IMR-90 (cell line): ENCODE results near the gene SLC37A3. TPM values are rescaled to one million over a fixed set of nuclear protein-coding genes. Genes with fewer than 3 reads are reported as not detected.

Source experiments
- ATAC-seq: fragments of 200-7000 bp; cut with Tn5 transposase; 2 replicates; pipeline ENCODE4 v1.9.1; 2020; ENCODE audit warnings: low read depth, mild to moderate bottlenecking, moderate library complexity
- BruUV-seq: library from RNA; stranded (reverse); fragments of 400-500 nt; replicated peaks from 2 replicates; lab custom pipeline; 2021; lab: Mats Ljungman, UMichigan
- CTCF ChIA-PET: fragments of 300-600 bp; formaldehyde crosslinking; extraction: SDS; loops from one replicate; lab custom pipeline; 2021; ENCODE audit warnings: antibody characterized with exemption; lab: Yijun Ruan, JAX
- POLR2A ChIA-PET: fragments of 300-600 bp; sonication (Branson Sonifier 250); formaldehyde crosslinking; loops from one replicate; lab custom pipeline; 2022; ENCODE audit warnings: antibody characterized with exemption; ENCODE audit not compliant: unreplicated experiment; lab: Charles Lee
- DNase-seq: peaks from one replicate; pipeline ENCODE4 v3.0.0; 2013
- H2AFZ ChIP-seq: replicated peaks from 2 replicates; pipeline ENCODE3; 2013; ENCODE audit warnings: low read length, mild to moderate bottlenecking; ENCODE audit not compliant: poor library complexity
- H2AK5ac ChIP-seq: 2 replicates; pipeline ENCODE4 v1.6.1; 2013; ENCODE audit warnings: low read depth, low read length, inconsistent platforms
- H2AK9ac ChIP-seq: replicated peaks from 2 replicates; pipeline ENCODE3; 2013; ENCODE audit warnings: mild to moderate bottlenecking, low read depth, low read length, moderate library complexity; ENCODE audit not compliant: poor library complexity
- H2BK120ac ChIP-seq: 2 replicates; pipeline ENCODE4 v1.6.1; 2013; ENCODE audit warnings: low read depth, low read length, inconsistent platforms
- H2BK15ac ChIP-seq: 3 replicates; pipeline ENCODE4 v1.6.1; 2013; ENCODE audit warnings: low read depth, low read length, inconsistent platforms
- H2BK20ac ChIP-seq: 2 replicates; pipeline ENCODE4 v1.6.1; 2013; ENCODE audit warnings: low read depth, mild to moderate bottlenecking, inconsistent platforms, low read length, moderate library complexity
- H2BK5ac ChIP-seq: 2 replicates; pipeline ENCODE4 v1.6.1; 2013; ENCODE audit warnings: mild to moderate bottlenecking, low read depth, low read length, inconsistent platforms; ENCODE audit not compliant: poor library complexity, severe bottlenecking
- H3K14ac ChIP-seq: replicated peaks from 2 replicates; pipeline ENCODE4 v1.6.1; 2013; ENCODE audit warnings: low read depth, low read length, inconsistent platforms
- H3K18ac ChIP-seq: 2 replicates; pipeline ENCODE4 v1.6.1; 2013; ENCODE audit warnings: low read depth, low read length, control low read depth
- H3K23ac ChIP-seq: 2 replicates; pipeline ENCODE4 v1.6.1; 2013; ENCODE audit warnings: low read depth, low read length, inconsistent platforms
- H3K27ac ChIP-seq: 2 replicates; pipeline ENCODE4 v1.5.1; 2013; ENCODE audit warnings: mild to moderate bottlenecking, control low read depth, low read length; ENCODE audit not compliant: insufficient read depth
- H3K27me3 ChIP-seq: 2 replicates; pipeline ENCODE4 v1.6.1; 2013; ENCODE audit warnings: low read length; ENCODE audit not compliant: control insufficient read depth, insufficient read depth
- H3K36me3 ChIP-seq: 2 replicates; pipeline ENCODE4 v1.6.1; 2013; ENCODE audit warnings: low read length, mixed read lengths; ENCODE audit not compliant: control insufficient read depth, insufficient read depth
- H3K4ac ChIP-seq: 2 replicates; pipeline ENCODE4 v1.6.1; 2013; ENCODE audit warnings: low read depth, low read length, inconsistent platforms
- H3K4me1 ChIP-seq: 2 replicates; pipeline ENCODE4 v1.6.1; 2013; ENCODE audit warnings: low read length, mixed read lengths; ENCODE audit not compliant: control insufficient read depth, insufficient read depth
- H3K4me2 ChIP-seq: 2 replicates; pipeline ENCODE4 v1.6.1; 2013; ENCODE audit warnings: low read depth, mild to moderate bottlenecking, control low read depth, low read length, moderate library complexity
- H3K4me3 ChIP-seq: 2 replicates; pipeline ENCODE4 v1.5.1; 2013; ENCODE audit warnings: low read depth, mild to moderate bottlenecking, control low read depth, low read length, moderate library complexity; ENCODE audit not compliant: insufficient read depth
- H3K56ac ChIP-seq: 2 replicates; pipeline ENCODE4 v1.6.1; 2013; ENCODE audit warnings: low read length, inconsistent platforms; ENCODE audit not compliant: insufficient read depth; ENCODE audit errors: extremely low read depth
- H3K79me1 ChIP-seq, 2 experiments: 2 replicates each; pipeline ENCODE4 v1.6.1; 2013; ENCODE audit warnings: low read length in 2 of 2, inconsistent platforms in 1 of 2, low read depth in 1 of 2
- H3K9ac ChIP-seq: 2 replicates; pipeline ENCODE4 v1.6.1; 2013; ENCODE audit warnings: low read depth, low read length, control low read depth
- H3K9me1 ChIP-seq: 2 replicates; pipeline ENCODE4 v1.6.1; 2013; ENCODE audit warnings: low read length, inconsistent platforms; ENCODE audit not compliant: insufficient read depth
- H3K9me3 ChIP-seq: 2 replicates; pipeline ENCODE4 v1.6.1; 2013; ENCODE audit warnings: low read length; ENCODE audit not compliant: control insufficient read depth, insufficient read depth
- H4K20me1 ChIP-seq: 2 replicates; pipeline ENCODE4 v1.6.1; 2013; ENCODE audit warnings: low read length, inconsistent platforms; ENCODE audit not compliant: insufficient read depth
- H4K5ac ChIP-seq: 2 replicates; pipeline ENCODE4 v1.6.1; 2013; ENCODE audit warnings: mild to moderate bottlenecking, low read depth, low read length, control low read depth
- H4K8ac ChIP-seq, 2 experiments: 2 replicates each; pipeline ENCODE4 v1.6.1; 2013; ENCODE audit warnings: low read depth in 2 of 2, low read length in 2 of 2, control low read depth in 1 of 2, inconsistent platforms in 1 of 2
- H4K91ac ChIP-seq: 2 replicates; pipeline ENCODE4 v1.6.1; 2013; ENCODE audit warnings: low read depth, low read length, inconsistent platforms; ENCODE audit not compliant: insufficient read depth
- BHLHE40 ChIP-seq: fragments of 150-350 bp; IDR thresholded peaks from 2 replicates; pipeline ENCODE4 v1.6.1; 2016; ENCODE audit warnings: mild to moderate bottlenecking, low read depth, low read length
- CEBPB ChIP-seq: IDR thresholded peaks from 2 replicates; pipeline ENCODE4 v1.6.1; 2012; ENCODE audit warnings: low read depth, low read length, improper control_type of control experiment
- CHD1 ChIP-seq: IDR thresholded peaks from 2 replicates; pipeline ENCODE4 v1.6.1; 2012; ENCODE audit warnings: low read depth, low read length, improper control_type of control experiment
- FOS ChIP-seq: fragments of 150-350 bp; IDR thresholded peaks from 2 replicates; pipeline ENCODE4 v1.6.1; 2016; ENCODE audit warnings: low read depth, low read length
- MAFK ChIP-seq: IDR thresholded peaks from 2 replicates; pipeline ENCODE4 v1.6.1; 2012; ENCODE audit warnings: low read depth, low read length, improper control_type of control experiment
- MXI1 ChIP-seq: IDR thresholded peaks from 2 replicates; pipeline ENCODE4 v1.6.1; 2012; ENCODE audit warnings: low read depth, mild to moderate bottlenecking, low read length, moderate library complexity, borderline replicate concordance
- NFE2L2 ChIP-seq: fragments of 150-350 bp; IDR thresholded peaks from 2 replicates; pipeline ENCODE4 v1.6.1; 2016; ENCODE audit warnings: low read depth, mild to moderate bottlenecking, low read length
- POLR2A ChIP-seq: IDR thresholded peaks from 2 replicates; pipeline ENCODE4 v1.6.1; 2012; ENCODE audit warnings: mild to moderate bottlenecking, low read depth, low read length
- RCOR1 ChIP-seq: IDR thresholded peaks from 2 replicates; pipeline ENCODE4 v1.6.1; 2012; ENCODE audit warnings: mild to moderate bottlenecking, low read length, improper control_type of control experiment; ENCODE audit not compliant: insufficient replicate concordance
- RFX5 ChIP-seq: IDR thresholded peaks from 2 replicates; pipeline ENCODE4 v1.8.0; 2012; ENCODE audit warnings: low read depth, mild to moderate bottlenecking, low read length, moderate library complexity
- SMC3 ChIP-seq: fragments of 150-350 bp; IDR thresholded peaks from 2 replicates; pipeline ENCODE4 v1.6.1; 2016; ENCODE audit warnings: low read depth, mild to moderate bottlenecking, antibody characterized with exemption, low read length, moderate library complexity
- WGBS, 2 experiments: methylation state at CpG; one replicate each; pipeline versions ENCODE4 v1.1.5 to v1.1.7; 2013; ENCODE audit warnings: missing lambda C conversion rate in 2 of 2; ENCODE audit not compliant: insufficient read length in 1 of 2; ENCODE audit errors: extremely low coverage in 2 of 2; 5-methylcytosine and 5-hydroxymethylcytosine counted together
- dilution Hi-C: fragments of 300-500 bp; cut with HindIII; formaldehyde crosslinking; loops from one replicate; pipeline ENCODE4 v1.14.3; 2018; ENCODE audit warnings: low sequenced_read_pairs; ENCODE audit not compliant: unreplicated experiment
- in situ Hi-C: fragments of 300-500 bp; cut with MboI; formaldehyde crosslinking; loops from 3 replicates; pipeline ENCODE4 v1.14.3; 2019; ENCODE audit warnings: low sequenced_read_pairs, inconsistent platforms, mixed read lengths
- intact Hi-C: fragments of 100-400 bp; cut with micrococcal nuclease; formaldehyde crosslinking; loops from 2 replicates; pipeline ENCODE4 v1.10.0; 2022
- polyA plus RNA-seq, 3 experiments: library from polyadenylated mRNA; depleted of rRNA; stranded (reverse); fragments of >200 nt; gene quantifications; 2 replicates each; pipeline ENCODE4 v1.2.3, GENCODE V29; 2012; ENCODE audit warnings: low replicate concordance in 1 of 3
- total RNA-seq: library from RNA; depleted of rRNA; stranded (reverse); fragments of >200 nt; gene quantifications from 2 replicates; pipeline ENCODE4 v1.2.3, GENCODE V29; 2012
- TF ChIP-seq, protein P1 (sequence below): conservative IDR thresholded peaks from 2 replicates; pipeline ENCODE4 v1.5.1; 2012; ENCODE audit warnings: mild to moderate bottlenecking, low read depth, low read length, improper control_type of control experiment

SLC37A3 gene
- total and polyA plus RNA-seq, 2 of the 4 experiments (the other 2 are of a cell fraction), result 43.2 to 45.3 TPM

DNA sequence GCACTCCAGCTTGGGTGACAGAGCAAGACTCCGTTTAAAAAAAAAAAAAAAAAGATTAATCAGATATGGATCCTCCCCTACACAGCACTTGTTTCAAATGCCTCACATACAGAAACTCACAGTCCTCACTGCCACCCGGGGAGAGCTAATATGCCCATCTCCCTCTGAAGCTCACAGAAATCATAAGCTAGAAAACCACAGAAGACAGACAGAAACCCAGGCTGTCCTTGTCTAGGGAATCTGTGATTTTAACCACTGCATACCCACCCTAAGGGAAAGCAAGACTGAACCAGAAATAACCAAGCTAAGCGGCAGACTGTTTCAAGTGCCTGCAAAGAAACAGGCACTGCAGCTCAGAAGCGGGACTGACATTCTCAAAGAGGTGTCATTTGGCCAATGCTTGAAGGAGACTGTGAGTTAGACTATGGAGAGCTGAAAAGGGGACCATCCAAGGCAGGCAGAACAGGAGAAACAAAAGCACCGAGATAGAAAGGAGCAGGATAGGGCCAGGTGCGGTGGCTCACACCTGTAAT is 37.6 kb downstream of the SLC37A3 start:
- no peak overlapping the region for H4K91ac ChIP-seq
- no peak overlapping the region for H4K5ac ChIP-seq
- H2AK5ac ChIP-seq, result no peak overlapping the region
- no peak overlapping the region for H2BK5ac ChIP-seq
- H3K27ac ChIP-seq, result no peak overlapping the region
- no peak for DNase-seq
- ATAC-seq, result no peak
- no peak overlapping the region for H3K4me2 ChIP-seq
- H2BK120ac ChIP-seq, result no peak overlapping the region
- CTCF ChIA-PET, result no interaction called here
- in situ Hi-C loops (no loop called here), intact Hi-C loops (no loop called here), dilution Hi-C loops (no loop called here)
- no peak overlapping the region for H3K4ac ChIP-seq
- H3K4me1 ChIP-seq, result no peaks in the 10 kb centered on the region
- H3K4me3 ChIP-seq, result no peak overlapping the region
- no peak overlapping the region for H2AFZ ChIP-seq
- H4K8ac ChIP-seq, result no peak overlapping the region
- H3K9me3 ChIP-seq, result no peaks in the 10 kb centered on the region
- H3K36me3 ChIP-seq, result peaks cover 23% of the 10 kb centered on the region
- H2BK15ac ChIP-seq, result no peak overlapping the region
- H3K56ac ChIP-seq, result no peak overlapping the region
- H3K27me3 ChIP-seq, result no peaks in the 10 kb centered on the region
- H3K23ac ChIP-seq, result no peak overlapping the region
- no peak overlapping the region for H2AK9ac ChIP-seq
- H3K9ac ChIP-seq, result no peak overlapping the region
- no peak for TF ChIP-seq NFE2L2
- TF ChIP-seq, protein P1, sequence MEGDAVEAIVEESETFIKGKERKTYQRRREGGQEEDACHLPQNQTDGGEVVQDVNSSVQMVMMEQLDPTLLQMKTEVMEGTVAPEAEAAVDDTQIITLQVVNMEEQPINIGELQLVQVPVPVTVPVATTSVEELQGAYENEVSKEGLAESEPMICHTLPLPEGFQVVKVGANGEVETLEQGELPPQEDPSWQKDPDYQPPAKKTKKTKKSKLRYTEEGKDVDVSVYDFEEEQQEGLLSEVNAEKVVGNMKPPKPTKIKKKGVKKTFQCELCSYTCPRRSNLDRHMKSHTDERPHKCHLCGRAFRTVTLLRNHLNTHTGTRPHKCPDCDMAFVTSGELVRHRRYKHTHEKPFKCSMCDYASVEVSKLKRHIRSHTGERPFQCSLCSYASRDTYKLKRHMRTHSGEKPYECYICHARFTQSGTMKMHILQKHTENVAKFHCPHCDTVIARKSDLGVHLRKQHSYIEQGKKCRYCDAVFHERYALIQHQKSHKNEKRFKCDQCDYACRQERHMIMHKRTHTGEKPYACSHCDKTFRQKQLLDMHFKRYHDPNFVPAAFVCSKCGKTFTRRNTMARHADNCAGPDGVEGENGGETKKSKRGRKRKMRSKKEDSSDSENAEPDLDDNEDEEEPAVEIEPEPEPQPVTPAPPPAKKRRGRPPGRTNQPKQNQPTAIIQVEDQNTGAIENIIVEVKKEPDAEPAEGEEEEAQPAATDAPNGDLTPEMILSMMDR, result no peak
- no peak for TF ChIP-seq MAFK
- TF ChIP-seq RFX5, result no peak
- no peak for TF ChIP-seq MXI1
- no peak for TF ChIP-seq SMC3
- no peak for TF ChIP-seq RCOR1
- no peak for TF ChIP-seq BHLHE40
- no peak for TF ChIP-seq FOS
- no peak for TF ChIP-seq POLR2A
- no peak for TF ChIP-seq CHD1
- TF ChIP-seq CEBPB, result no peak
- no peak overlapping the region for H3K18ac ChIP-seq
- BruUV-seq, result no TSS peak
- H3K14ac ChIP-seq, result no peak overlapping the region
- H3K9me1 ChIP-seq, result peaks cover 3% of the 10 kb centered on the region; the same call in 1 of the 2 replicates
- POLR2A ChIA-PET, result no interaction called here
- H2BK20ac ChIP-seq, result no peak overlapping the region
- no peaks in the 10 kb centered on the region for H4K20me1 ChIP-seq
- 100% methylated on average over 1 of the region's 6 CpGs; no CpG with 5 or more reads in 1 of the 2 experiments for WGBS, 2 experiments
- peaks cover 0 to 4% of the 10 kb centered on the region in 2 experiments; a peak in 1 of 4 replicates for H3K79me1 ChIP-seq
